ENCODE measurements around the gene JAK3.

DNA sequence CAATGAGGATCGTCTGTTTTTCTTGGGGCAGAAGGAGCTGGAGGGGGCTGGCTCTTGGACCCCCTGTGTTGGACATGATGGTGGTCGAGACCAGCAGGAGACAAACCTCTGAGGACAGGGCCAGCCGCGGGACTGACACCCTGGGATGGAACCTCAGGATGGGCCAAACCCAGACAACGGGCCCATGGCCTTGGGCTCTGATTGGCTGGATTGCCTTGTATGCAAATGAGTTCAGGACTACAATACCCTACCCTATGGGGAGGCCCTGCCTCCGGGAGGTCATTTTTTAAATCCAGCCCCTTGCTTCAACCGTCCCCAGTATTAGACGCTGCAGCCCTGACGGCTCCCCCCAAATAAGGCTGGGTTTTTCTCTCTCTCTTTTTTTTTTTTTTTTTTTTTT lies 46.0 kb upstream of the JAK3 start:
- TF ChIP-seq, protein P1, sequence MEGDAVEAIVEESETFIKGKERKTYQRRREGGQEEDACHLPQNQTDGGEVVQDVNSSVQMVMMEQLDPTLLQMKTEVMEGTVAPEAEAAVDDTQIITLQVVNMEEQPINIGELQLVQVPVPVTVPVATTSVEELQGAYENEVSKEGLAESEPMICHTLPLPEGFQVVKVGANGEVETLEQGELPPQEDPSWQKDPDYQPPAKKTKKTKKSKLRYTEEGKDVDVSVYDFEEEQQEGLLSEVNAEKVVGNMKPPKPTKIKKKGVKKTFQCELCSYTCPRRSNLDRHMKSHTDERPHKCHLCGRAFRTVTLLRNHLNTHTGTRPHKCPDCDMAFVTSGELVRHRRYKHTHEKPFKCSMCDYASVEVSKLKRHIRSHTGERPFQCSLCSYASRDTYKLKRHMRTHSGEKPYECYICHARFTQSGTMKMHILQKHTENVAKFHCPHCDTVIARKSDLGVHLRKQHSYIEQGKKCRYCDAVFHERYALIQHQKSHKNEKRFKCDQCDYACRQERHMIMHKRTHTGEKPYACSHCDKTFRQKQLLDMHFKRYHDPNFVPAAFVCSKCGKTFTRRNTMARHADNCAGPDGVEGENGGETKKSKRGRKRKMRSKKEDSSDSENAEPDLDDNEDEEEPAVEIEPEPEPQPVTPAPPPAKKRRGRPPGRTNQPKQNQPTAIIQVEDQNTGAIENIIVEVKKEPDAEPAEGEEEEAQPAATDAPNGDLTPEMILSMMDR (IDR thresholded peaks at IDR 0.05; ENCODE audit: low read length) = no peak
- TF ChIP-seq EZH2 (IDR thresholded peaks at IDR 0.05; ENCODE audit: borderline replicate concordance, low read length) = no peak
